Vagina (tissue), 2 donors: ENCODE results near the gene CAMK4. TPM values are rescaled to one million over a fixed set of nuclear protein-coding genes. Genes with fewer than 3 reads are reported as not detected.
"Not testable (repeated sequence)": the region's sequence is repeated elsewhere in the genome, so short reads cannot be mapped to it uniquely, and the experiment has no call there.

ENCODE experiments used
- DNase-seq, 2 donors: peaks; one replicate each; pipeline ENCODE4 v3.0.0-alpha.2; 2017; ENCODE audit errors: extremely low spot score in 2 of 2
- H3K27ac ChIP-seq: fragments of 200-600 bp; sonication (generic); one replicate; pipeline ENCODE4 v1.5.1; 2019
- H3K27me3 ChIP-seq: fragments of 200-600 bp; sonication (generic); one replicate; pipeline ENCODE4 v1.5.1; 2019
- H3K36me3 ChIP-seq, 2 donors: fragments of 200-600 bp; sonication (generic); one replicate each; pipeline ENCODE4 v1.5.1; 2017 to 2019
- H3K4me1 ChIP-seq: fragments of 200-600 bp; sonication (generic); one replicate; pipeline ENCODE4 v1.5.1; 2019
- H3K4me3 ChIP-seq, 2 donors: fragments of 200-600 bp; sonication (generic); 1 replicate in 1 of 2; 2 replicates in 1 of 2; pipeline ENCODE4 v1.5.1; 2016 to 2019
- H3K9me3 ChIP-seq: fragments of 200-600 bp; sonication (generic); one replicate; pipeline ENCODE4 v1.5.1; 2019
- POLR2A ChIP-seq, 2 donors: fragments of 450-650 bp; IDR thresholded peaks; one replicate each; pipeline ENCODE4 v1.6.1; 2017; ENCODE audit warnings: antibody characterized with exemption in 2 of 2, mild to moderate bottlenecking in 2 of 2, moderate library complexity in 2 of 2
- POLR2AphosphoS5 ChIP-seq, 2 donors: sonication (generic); formaldehyde crosslinking; IDR thresholded peaks; one replicate each; pipeline ENCODE4 v1.9.0; 2017; ENCODE audit warnings: antibody characterized with exemption in 2 of 2, mild to moderate bottlenecking in 2 of 2, low read depth in 1 of 2; ENCODE audit not compliant: insufficient read depth in 1 of 2
- intact Hi-C: fragments of 100-400 bp; cut with DNase I; formaldehyde crosslinking; loops from one replicate; pipeline ENCODE4 v1.15.1; 2023
- total RNA-seq: library from RNA; depleted of rRNA; stranded (reverse); fragments of >200 nt; gene quantifications from one replicate; pipeline ENCODE4 v1.2.3, GENCODE V29; 2016
- TF ChIP-seq, protein P1 (sequence below), 3 experiments: fragments of 450-650 bp in 2 of 3; fragments of 200-600 bp in 1 of 3; sonication (generic) in 1 of 3; IDR thresholded peaks; one replicate each; pipeline ENCODE4 v1.5.1; 2017 to 2019; ENCODE audit warnings: antibody characterized with exemption in 3 of 3, mild to moderate bottlenecking in 2 of 3, moderate library complexity in 2 of 3

CAMK4 gene
- total RNA-seq, 1 donor from 2014 or later = 11.8 TPM

DNA sequence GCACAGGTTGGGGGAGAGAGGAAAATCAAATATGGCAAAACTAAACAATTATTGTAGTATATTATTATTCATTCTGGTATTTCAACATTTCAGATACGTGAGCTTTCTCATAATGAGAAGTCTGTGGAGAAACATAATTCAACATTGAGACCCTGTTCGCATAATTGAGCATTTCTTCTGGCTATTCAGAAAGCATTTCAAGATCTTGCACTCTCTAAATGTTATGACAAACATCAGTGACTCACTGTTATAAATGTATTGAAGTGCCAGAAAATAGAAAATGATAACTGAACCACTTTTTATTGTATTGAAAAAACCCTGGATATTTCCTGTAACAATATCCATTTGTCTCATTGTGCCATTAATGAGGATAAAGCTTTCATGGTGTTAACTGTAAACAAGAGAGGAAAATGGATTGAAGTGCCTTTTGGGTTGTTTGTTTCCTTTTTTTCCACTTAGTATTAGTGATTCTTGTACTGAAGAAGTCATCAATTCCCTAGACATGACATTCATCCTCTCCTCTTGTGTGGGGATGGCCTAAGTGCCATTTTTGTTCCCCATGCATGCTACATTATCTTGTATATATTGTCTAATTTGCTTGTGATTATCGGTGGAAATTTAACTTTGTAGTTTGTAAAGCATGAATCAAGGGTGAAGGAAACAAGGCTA is 124.6 kb downstream of the CAMK4 start:
- TF ChIP-seq POLR2A (IDR thresholded peaks at IDR 0.05) = no peak
- TF ChIP-seq, protein P1, sequence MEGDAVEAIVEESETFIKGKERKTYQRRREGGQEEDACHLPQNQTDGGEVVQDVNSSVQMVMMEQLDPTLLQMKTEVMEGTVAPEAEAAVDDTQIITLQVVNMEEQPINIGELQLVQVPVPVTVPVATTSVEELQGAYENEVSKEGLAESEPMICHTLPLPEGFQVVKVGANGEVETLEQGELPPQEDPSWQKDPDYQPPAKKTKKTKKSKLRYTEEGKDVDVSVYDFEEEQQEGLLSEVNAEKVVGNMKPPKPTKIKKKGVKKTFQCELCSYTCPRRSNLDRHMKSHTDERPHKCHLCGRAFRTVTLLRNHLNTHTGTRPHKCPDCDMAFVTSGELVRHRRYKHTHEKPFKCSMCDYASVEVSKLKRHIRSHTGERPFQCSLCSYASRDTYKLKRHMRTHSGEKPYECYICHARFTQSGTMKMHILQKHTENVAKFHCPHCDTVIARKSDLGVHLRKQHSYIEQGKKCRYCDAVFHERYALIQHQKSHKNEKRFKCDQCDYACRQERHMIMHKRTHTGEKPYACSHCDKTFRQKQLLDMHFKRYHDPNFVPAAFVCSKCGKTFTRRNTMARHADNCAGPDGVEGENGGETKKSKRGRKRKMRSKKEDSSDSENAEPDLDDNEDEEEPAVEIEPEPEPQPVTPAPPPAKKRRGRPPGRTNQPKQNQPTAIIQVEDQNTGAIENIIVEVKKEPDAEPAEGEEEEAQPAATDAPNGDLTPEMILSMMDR (IDR thresholded peaks at IDR 0.05) = no peak
- no peak for TF ChIP-seq POLR2AphosphoS5 (IDR thresholded peaks at IDR 0.05; ENCODE audit: insufficient read depth in 1 of 2, low read depth in 1 of 2)
- Histone ChIP-seq H3K36me3 (no peaks in the 10 kb centered on the region), H3K9me3 (no peaks in the 10 kb centered on the region), H3K27ac (no peak overlapping the region), H3K27me3 (no peaks in the 10 kb centered on the region), H3K4me3 (no peak overlapping the region), H3K4me1 (no peaks in the 10 kb centered on the region)
- DNase-seq = no peak
- intact Hi-C loops = no loop called here

DNA sequence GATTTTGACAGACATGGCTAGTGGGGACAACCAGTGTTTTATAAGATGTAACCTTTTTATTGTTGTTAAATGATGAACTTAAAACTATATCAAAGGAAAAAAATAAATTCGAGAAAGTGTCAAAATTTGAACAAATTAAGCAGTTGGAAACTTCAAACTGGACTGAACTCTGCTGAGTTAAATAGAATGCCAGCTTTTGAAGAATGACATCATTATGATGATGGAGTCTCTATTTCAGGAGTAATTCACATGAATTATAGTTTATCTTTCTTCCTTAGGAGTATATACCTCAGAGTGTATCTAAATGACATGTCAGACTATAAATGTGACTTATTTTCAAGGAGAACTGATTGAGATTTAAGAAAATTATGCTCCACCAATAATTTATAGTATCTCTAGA is 125.2 kb downstream of the CAMK4 start:
- no peak overlapping the region for H3K4me3 ChIP-seq
- no peaks in the 10 kb centered on the region for H3K4me1 ChIP-seq
- TF ChIP-seq, protein P1 (IDR thresholded peaks at IDR 0.05) = no peak
- TF ChIP-seq POLR2A (IDR thresholded peaks at IDR 0.05) = no peak
- TF ChIP-seq POLR2AphosphoS5 (IDR thresholded peaks at IDR 0.05; ENCODE audit: insufficient read depth in 1 of 2, low read depth in 1 of 2) = no peak
- H3K27ac ChIP-seq = no peak overlapping the region
- H3K36me3 ChIP-seq = no peaks in the 10 kb centered on the region
- H3K9me3 ChIP-seq = no peaks in the 10 kb centered on the region
- DNase-seq = no peak
- intact Hi-C loops = no loop called here
- no peaks in the 10 kb centered on the region for H3K27me3 ChIP-seq

DNA sequence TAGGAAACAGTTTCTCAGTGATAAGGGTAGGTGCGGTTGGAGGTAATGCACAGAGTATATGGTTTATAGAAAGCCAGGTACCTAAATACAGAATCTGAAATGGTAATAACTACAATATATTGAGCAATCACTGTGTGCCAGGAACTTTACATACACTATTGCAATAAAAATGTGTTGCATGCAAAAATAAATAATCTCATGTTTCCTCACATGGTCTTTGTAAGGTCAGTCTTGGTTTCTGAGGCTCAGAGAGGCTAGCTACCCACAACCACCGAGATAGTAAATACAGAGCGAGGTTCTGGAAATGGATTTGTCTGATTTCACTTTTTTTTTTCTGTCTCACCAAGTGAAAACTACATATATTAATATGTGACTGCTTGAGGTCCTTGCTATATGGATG is 128.9 kb downstream of the CAMK4 start:
- intact Hi-C loops = no loop called here
- Histone ChIP-seq H3K27ac (no peak overlapping the region), H3K4me1 (no peaks in the 10 kb centered on the region), H3K27me3 (no peaks in the 10 kb centered on the region), H3K4me3 (no peak overlapping the region), H3K9me3 (no peaks in the 10 kb centered on the region), H3K36me3 (no peaks in the 10 kb centered on the region)
- DNase-seq = no peak
- TF ChIP-seq POLR2AphosphoS5 (IDR thresholded peaks at IDR 0.05; ENCODE audit: insufficient read depth in 1 of 2, low read depth in 1 of 2) (no peak), POLR2A (IDR thresholded peaks at IDR 0.05) (no peak)
- TF ChIP-seq, protein P1 (IDR thresholded peaks at IDR 0.05) = no peak

DNA sequence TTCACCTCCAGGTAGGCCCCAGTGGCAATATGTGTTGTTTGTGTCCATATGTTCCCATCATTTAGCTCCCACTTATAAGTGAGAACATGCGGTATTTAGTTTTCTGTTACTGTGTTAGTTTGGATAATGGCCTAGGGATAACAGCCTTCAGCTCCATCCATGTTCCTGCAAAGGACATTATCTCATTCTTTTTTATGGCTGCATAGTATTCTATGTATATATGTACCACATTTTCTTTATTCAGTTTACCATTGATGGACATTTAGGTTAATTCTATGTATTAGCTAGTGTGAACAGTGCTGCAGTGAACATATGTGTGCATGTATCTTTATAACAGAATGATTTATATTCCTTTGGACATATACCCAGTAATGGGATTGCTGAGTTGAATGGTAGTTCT is 134.5 kb downstream of the CAMK4 start:
- DNase-seq, H3K9me3 ChIP-seq, H3K27me3 ChIP-seq, H3K27ac ChIP-seq, intact Hi-C loops, H3K4me3 ChIP-seq, H3K36me3 ChIP-seq, H3K4me1 ChIP-seq: not testable (repeated sequence)

DNA sequence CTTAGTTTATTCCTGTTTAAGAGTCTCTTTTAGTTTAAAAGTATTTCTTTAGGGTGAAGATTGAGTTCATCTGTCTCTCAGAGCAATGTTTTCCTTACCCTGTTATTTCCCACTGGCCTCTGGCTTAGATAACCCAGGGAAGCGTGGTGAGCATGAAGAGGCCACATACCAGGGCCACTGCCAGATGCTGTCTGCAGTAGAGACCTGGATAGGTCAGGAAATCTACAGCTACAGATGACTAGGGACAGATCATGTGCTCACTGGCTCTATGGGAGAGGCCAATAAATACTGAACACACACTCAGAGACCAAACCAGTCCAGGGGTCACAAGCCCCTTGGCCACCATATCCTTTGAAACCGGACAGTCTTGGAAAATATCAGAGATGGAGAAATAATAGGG is 136.0 kb downstream of the CAMK4 start:
- no peak for TF ChIP-seq POLR2AphosphoS5 (IDR thresholded peaks at IDR 0.05; ENCODE audit: insufficient read depth in 1 of 2, low read depth in 1 of 2)
- TF ChIP-seq POLR2A (IDR thresholded peaks at IDR 0.05) = no peak
- TF ChIP-seq, protein P1 (IDR thresholded peaks at IDR 0.05) = no peak
- DNase-seq = no peak
- Histone ChIP-seq H3K27me3 (no peaks in the 10 kb centered on the region), H3K9me3 (no peaks in the 10 kb centered on the region), H3K36me3 (no peaks in the 10 kb centered on the region), H3K4me1 (no peaks in the 10 kb centered on the region), H3K4me3 (no peak overlapping the region), H3K27ac (no peak overlapping the region)
- intact Hi-C loops = no loop called here
